ENCODE measurements around the gene TF. TPM values are rescaled to one million over a fixed set of nuclear protein-coding genes. Genes with fewer than 3 reads are reported as not detected.

The TF gene
- polyA plus RNA-seq, 1 donor (not counting 4 experiments of a cell fraction or from before 2014, with no cell fraction given), result 0.30 TPM

DNA sequence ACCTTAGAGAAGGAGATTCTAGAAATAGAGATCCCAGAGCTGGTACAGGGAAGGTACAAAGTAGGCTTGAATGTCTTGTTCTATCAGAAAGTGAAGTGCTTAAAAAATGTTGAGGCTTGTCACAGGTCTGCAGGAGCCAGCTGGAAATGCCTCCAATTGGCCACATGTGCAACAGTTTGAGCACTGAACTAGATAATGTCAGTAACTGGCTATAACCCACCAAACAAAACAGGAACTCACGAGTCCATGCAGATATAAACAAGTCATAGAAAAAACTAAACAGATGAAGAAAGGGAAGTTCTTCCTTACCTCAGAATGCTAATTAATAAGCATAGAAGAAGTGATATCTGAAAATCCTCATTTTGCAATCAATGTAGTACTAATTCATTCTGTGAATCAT, 11.9 kb upstream of the TF start:
- Histone ChIP-seq H2AFZ (ENCODE audit: control insufficient read depth, low read length) (no peak overlapping the region), H3K9me3 (ENCODE audit: control insufficient read depth, low read depth, low read length) (no peaks in the 10 kb centered on the region), H3K27ac (ENCODE audit: control insufficient read depth, insufficient read depth, low read length) (no peak overlapping the region), H3K9ac (ENCODE audit: control insufficient read depth, extremely low read depth, insufficient read depth, low read length) (no peak overlapping the region), H3K9me1 (ENCODE audit: control insufficient read depth, extremely low read depth, insufficient read depth, low read length) (no peaks in the 10 kb centered on the region), H3K36me3 (ENCODE audit: control insufficient read depth in 2 of 2, extremely low read depth in 1 of 2, insufficient read depth in 2 of 2, low read length in 2 of 2) (no peaks in the 10 kb centered on the region), H3K4me1 (ENCODE audit: control insufficient read depth, extremely low read depth, insufficient read depth, low read length) (no peaks in the 10 kb centered on the region), H3K4me3 (ENCODE audit: control insufficient read depth in 2 of 3, extremely low read depth in 1 of 3, insufficient read depth in 2 of 3, low read depth in 1 of 3, low read length in 3 of 3) (no peak overlapping the region), H3K27me3 (ENCODE audit: control insufficient read depth, extremely low read depth, insufficient read depth, low read length) (peaks cover 9% of the 10 kb centered on the region), H3K79me2 (ENCODE audit: control insufficient read depth, insufficient read depth, low read length) (no peaks in the 10 kb centered on the region), H4K20me1 (ENCODE audit: control insufficient read depth, extremely low read depth, insufficient read depth, low read length) (no peaks in the 10 kb centered on the region), H3K4me2 (ENCODE audit: control insufficient read depth, extremely low read depth, insufficient read depth, low read depth, low read length) (no peak overlapping the region)
- DNase-seq (ENCODE audit: low read depth, low spot score) (no peak), FAIRE-seq (no peak)
- TF ChIP-seq CTCF (optimal IDR thresholded peaks at IDR 0.05 in 1 of 3, IDR thresholded peaks at IDR 0.05 in 1 of 3, conservative IDR thresholded peaks at IDR 0.05 in 1 of 3; ENCODE audit: extremely low read depth in 1 of 3, insufficient read depth in 2 of 3, low read length in 3 of 3) (no peak), EZH2 (IDR thresholded peaks at IDR 0.05; ENCODE audit: low read length) (no peak)
- dilution Hi-C loops (cut with MboI; ENCODE audit: extremely low pct_ligation_motif_present, low sequenced_read_pairs), result no loop called here

DNA sequence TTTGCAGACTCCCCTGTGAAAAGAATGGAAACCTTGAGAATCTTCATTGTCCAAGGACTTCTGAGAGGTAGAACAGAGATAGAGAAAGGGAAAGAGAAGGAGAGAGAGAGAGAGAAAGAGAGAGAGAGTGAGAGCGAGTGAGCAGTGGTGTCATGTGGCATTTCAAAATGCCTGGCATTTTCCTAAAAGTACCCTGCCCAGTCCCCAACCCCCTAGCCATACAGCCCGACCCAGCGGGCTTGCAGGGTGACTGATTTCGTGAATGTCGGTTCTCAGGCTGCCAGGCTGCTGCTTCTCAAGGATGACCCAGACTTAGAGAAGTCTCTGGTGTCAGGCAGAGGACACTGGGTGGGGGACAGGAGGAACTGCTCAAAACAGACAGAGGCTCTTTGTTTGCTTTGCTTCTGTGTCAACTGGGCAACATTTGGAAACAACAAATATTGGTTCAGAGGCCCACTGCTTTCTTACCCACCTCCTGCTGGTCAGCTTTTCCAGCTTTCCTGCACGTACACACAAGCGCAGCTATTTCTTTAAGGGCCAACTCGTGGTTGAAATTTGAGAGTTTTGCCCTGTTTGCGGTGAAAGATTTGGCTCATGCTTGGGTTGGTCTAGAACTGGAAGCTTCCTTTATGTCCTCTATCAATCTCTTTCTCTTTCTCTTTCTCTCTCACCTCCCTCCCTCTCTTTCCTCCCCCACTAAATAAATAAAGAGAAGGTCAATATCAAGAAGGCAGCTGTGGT, 3.7 kb upstream of the TF start:
- no peak for TF ChIP-seq CTCF (optimal IDR thresholded peaks at IDR 0.05 in 1 of 3, IDR thresholded peaks at IDR 0.05 in 1 of 3, conservative IDR thresholded peaks at IDR 0.05 in 1 of 3; ENCODE audit: extremely low read depth in 1 of 3, insufficient read depth in 2 of 3, low read length in 3 of 3)
- no peak for TF ChIP-seq EZH2 (IDR thresholded peaks at IDR 0.05; ENCODE audit: low read length)
- no peaks in the 10 kb centered on the region for H3K79me2 ChIP-seq (ENCODE audit: control insufficient read depth, insufficient read depth, low read length)
- H4K20me1 ChIP-seq (ENCODE audit: control insufficient read depth, extremely low read depth, insufficient read depth, low read length), result no peaks in the 10 kb centered on the region
- H3K36me3 ChIP-seq (ENCODE audit: control insufficient read depth in 2 of 2, extremely low read depth in 1 of 2, insufficient read depth in 2 of 2, low read length in 2 of 2), result no peaks in the 10 kb centered on the region
- FAIRE-seq (no peak), DNase-seq (ENCODE audit: low read depth, low spot score) (no peak)
- H3K4me1 ChIP-seq (ENCODE audit: control insufficient read depth, extremely low read depth, insufficient read depth, low read length), result no peaks in the 10 kb centered on the region
- H3K9me3 ChIP-seq (ENCODE audit: control insufficient read depth, low read depth, low read length), result no peaks in the 10 kb centered on the region
- dilution Hi-C loops (cut with MboI; ENCODE audit: extremely low pct_ligation_motif_present, low sequenced_read_pairs), result no loop called here
- H3K4me3 ChIP-seq (ENCODE audit: control insufficient read depth in 2 of 3, extremely low read depth in 1 of 3, insufficient read depth in 2 of 3, low read depth in 1 of 3, low read length in 3 of 3), result no peak overlapping the region
- no peak overlapping the region for H2AFZ ChIP-seq (ENCODE audit: control insufficient read depth, low read length)
- no peaks in the 10 kb centered on the region for H3K9me1 ChIP-seq (ENCODE audit: control insufficient read depth, extremely low read depth, insufficient read depth, low read length)
- H3K4me2 ChIP-seq (ENCODE audit: control insufficient read depth, extremely low read depth, insufficient read depth, low read depth, low read length), result no peak overlapping the region
- no peak overlapping the region for H3K27ac ChIP-seq (ENCODE audit: control insufficient read depth, insufficient read depth, low read length)
- no peak overlapping the region for H3K9ac ChIP-seq (ENCODE audit: control insufficient read depth, extremely low read depth, insufficient read depth, low read length)
- peaks cover 28% of the 10 kb centered on the region for H3K27me3 ChIP-seq (ENCODE audit: control insufficient read depth, extremely low read depth, insufficient read depth, low read length)
